ENCODE data around the gene ELAVL3. TPM values are rescaled to one million over a fixed set of nuclear protein-coding genes. Genes with fewer than 3 reads are reported as not detected.

Gene ELAVL3
- total RNA-seq, 1 experiment from 2014 or later: not detected

- POLR2A ChIA-PET: no interaction called here
- intact Hi-C loops (cut with micrococcal nuclease): no loop called here
- no TSS peak for BruUV-seq (replicated peaks)
- no peak for DNase-seq (ENCODE audit: unreplicated experiment)
- Mint-ChIP-seq H3K27me3 (ENCODE audit: insufficient read depth, unreplicated experiment) (no peaks in the 10 kb centered on the region), H3K36me3 (ENCODE audit: insufficient read depth, unreplicated experiment) (peaks cover under 1% of the 10 kb centered on the region), H3K9me3 (ENCODE audit: unreplicated experiment) (no peaks in the 10 kb centered on the region), H3K27ac (ENCODE audit: low read depth, unreplicated experiment) (no peak overlapping the region), H3K4me1 (ENCODE audit: insufficient read depth, unreplicated experiment) (no peaks in the 10 kb centered on the region), H3K4me3 (ENCODE audit: unreplicated experiment) (no peak overlapping the region)
- peak; percentile 16 for TF ChIP-seq CTCF (IDR thresholded peaks at IDR 0.05; ENCODE audit: unreplicated experiment)
- CTCF ChIA-PET: no interaction called here
Measured at GRCh38 chr19:11453468-11454341, 27.1 kb downstream of the ELAVL3 start.

GRCh38 chr19:11452620-11453310, 28.1 kb downstream of the ELAVL3 start:
- intact Hi-C loops (cut with micrococcal nuclease): no loop called here
- no peak for DNase-seq (ENCODE audit: unreplicated experiment)
- ChIA-PET POLR2A (interaction anchor here (0.6 to 1.3 kb wide), 3 partner anchors 9 to 240 kb away, joined by 3 to 4 read pairs (median 3); no protein-coding TSS in a partner anchor), CTCF (interaction anchor here (0.6 kb wide), 1 partner anchor 66 kb away, joined by 3 read pairs; no protein-coding TSS in a partner anchor)
- Mint-ChIP-seq H3K9me3 (ENCODE audit: unreplicated experiment) (no peaks in the 10 kb centered on the region), H3K4me3 (ENCODE audit: unreplicated experiment) (no peak overlapping the region), H3K4me1 (ENCODE audit: insufficient read depth, unreplicated experiment) (no peaks in the 10 kb centered on the region), H3K27me3 (ENCODE audit: insufficient read depth, unreplicated experiment) (no peaks in the 10 kb centered on the region), H3K36me3 (ENCODE audit: insufficient read depth, unreplicated experiment) (peaks cover 6% of the 10 kb centered on the region), H3K27ac (ENCODE audit: low read depth, unreplicated experiment) (no peak overlapping the region)
- no peak for TF ChIP-seq CTCF (IDR thresholded peaks at IDR 0.05; ENCODE audit: unreplicated experiment)
- BruUV-seq (replicated peaks): no TSS peak

- ChIA-PET CTCF (interaction anchor here (0.6 to 0.8 kb wide), 2 partner anchors 13 to 65 kb away, joined by 3 to 4 read pairs; no protein-coding TSS in a partner anchor), POLR2A (interaction anchor here (0.6 to 1.3 kb wide), 4 partner anchors 8 to 241 kb away, joined by 3 to 4 read pairs (median 3); no protein-coding TSS in a partner anchor)
- Mint-ChIP-seq H3K27me3 (ENCODE audit: insufficient read depth, unreplicated experiment) (no peaks in the 10 kb centered on the region), H3K9me3 (ENCODE audit: unreplicated experiment) (no peaks in the 10 kb centered on the region), H3K4me1 (ENCODE audit: insufficient read depth, unreplicated experiment) (no peaks in the 10 kb centered on the region), H3K4me3 (ENCODE audit: unreplicated experiment) (no peak overlapping the region), H3K36me3 (ENCODE audit: insufficient read depth, unreplicated experiment) (peaks cover 6% of the 10 kb centered on the region), H3K27ac (ENCODE audit: low read depth, unreplicated experiment) (no peak overlapping the region)
- intact Hi-C loops (cut with micrococcal nuclease): no loop called here
- no TSS peak for BruUV-seq (replicated peaks)
- DNase-seq (ENCODE audit: unreplicated experiment): no peak
- no peak for TF ChIP-seq CTCF (IDR thresholded peaks at IDR 0.05; ENCODE audit: unreplicated experiment)
Measured at GRCh38 chr19:11451871-11452619, 28.8 kb downstream of the ELAVL3 start.

All from MCF 10A (cell line).